ENCODE measurements around the gene TOM1L1. TPM values are rescaled to one million over a fixed set of nuclear protein-coding genes. Genes with fewer than 3 reads are reported as not detected.

Gene TOM1L1
- total and polyA plus RNA-seq, 2 donors from 2014 or later = 57.7 to 85.7 TPM

DNA sequence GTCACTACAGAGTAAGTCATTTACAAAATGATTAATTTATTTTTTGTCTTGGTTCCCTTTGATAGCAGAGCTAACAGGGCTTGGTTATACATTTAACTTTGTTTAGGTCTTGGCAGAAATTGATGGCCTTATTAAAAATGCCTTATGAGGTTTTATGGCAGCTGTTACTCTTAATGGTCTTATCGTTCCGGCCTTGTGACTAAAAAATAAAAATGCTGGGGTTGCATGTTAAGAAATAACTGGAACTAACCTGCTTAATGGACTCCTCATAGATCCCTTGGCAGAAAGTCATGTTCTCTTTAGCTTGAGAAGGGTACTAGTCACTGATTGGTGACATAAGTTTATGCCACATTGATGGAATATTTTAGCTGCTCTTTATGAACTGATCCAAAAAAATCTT lies 49.5 kb downstream of the TOM1L1 start:
- DNase-seq = peak in 1 of 5 donors; percentile 1
- Histone ChIP-seq H3K9me3 (ENCODE audit: control insufficient read depth in 2 of 3, insufficient read depth in 1 of 3, low read length in 3 of 3) (no peaks in the 10 kb centered on the region), H3K4me1 (ENCODE audit: control insufficient read depth in 2 of 3, insufficient read depth in 2 of 3, low read depth in 1 of 3, low read length in 3 of 3) (no peaks in the 10 kb centered on the region), H3K36me3 (ENCODE audit: control insufficient read depth in 2 of 3, insufficient read depth in 3 of 3, low read length in 3 of 3) (peaks cover 0 to 21% (median 4%) of the 10 kb centered on the region in 3 donors), H3K9ac (ENCODE audit: low read length in 3 of 3) (no peak overlapping the region), H3K27ac (ENCODE audit: low read depth in 2 of 2, low read length in 2 of 2) (no peak overlapping the region), H3K27me3 (ENCODE audit: control insufficient read depth, insufficient read depth, low read length) (no peaks in the 10 kb centered on the region), H3K4me3 (ENCODE audit: low read length in 3 of 3) (no peak overlapping the region)
- intact Hi-C loops (cut with DNase I) = no loop called here
- TF ChIP-seq, protein P1, sequence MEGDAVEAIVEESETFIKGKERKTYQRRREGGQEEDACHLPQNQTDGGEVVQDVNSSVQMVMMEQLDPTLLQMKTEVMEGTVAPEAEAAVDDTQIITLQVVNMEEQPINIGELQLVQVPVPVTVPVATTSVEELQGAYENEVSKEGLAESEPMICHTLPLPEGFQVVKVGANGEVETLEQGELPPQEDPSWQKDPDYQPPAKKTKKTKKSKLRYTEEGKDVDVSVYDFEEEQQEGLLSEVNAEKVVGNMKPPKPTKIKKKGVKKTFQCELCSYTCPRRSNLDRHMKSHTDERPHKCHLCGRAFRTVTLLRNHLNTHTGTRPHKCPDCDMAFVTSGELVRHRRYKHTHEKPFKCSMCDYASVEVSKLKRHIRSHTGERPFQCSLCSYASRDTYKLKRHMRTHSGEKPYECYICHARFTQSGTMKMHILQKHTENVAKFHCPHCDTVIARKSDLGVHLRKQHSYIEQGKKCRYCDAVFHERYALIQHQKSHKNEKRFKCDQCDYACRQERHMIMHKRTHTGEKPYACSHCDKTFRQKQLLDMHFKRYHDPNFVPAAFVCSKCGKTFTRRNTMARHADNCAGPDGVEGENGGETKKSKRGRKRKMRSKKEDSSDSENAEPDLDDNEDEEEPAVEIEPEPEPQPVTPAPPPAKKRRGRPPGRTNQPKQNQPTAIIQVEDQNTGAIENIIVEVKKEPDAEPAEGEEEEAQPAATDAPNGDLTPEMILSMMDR (IDR thresholded peaks at IDR 0.05; ENCODE audit: borderline replicate concordance, extremely low read depth, insufficient read depth) = no peak
- no peak for FAIRE-seq

DNA sequence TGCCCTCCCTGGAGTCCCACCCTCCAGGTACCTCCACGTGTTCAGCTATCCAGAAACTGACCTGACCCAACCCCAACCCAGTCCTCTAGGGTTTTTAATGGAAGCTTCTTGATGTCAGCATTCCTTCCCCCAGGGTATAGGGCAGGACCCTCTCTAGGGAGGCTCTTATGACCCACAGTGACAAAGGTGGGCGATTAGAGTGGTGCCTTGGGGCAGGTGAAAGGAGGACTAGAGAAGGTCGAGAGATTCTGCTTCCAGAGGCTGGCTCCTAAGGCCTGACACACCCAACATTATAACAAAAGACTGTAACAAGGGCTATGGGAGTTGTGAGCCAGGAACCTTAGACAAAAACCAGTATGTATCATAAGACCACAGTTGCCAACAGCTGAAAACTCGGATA lies 50.6 kb downstream of the TOM1L1 start:
- Histone ChIP-seq H3K4me3 (ENCODE audit: low read length in 3 of 3) (no peak overlapping the region), H3K36me3 (ENCODE audit: control insufficient read depth in 2 of 3, insufficient read depth in 3 of 3, low read length in 3 of 3) (peaks cover 0 to 31% (median 6%) of the 10 kb centered on the region in 3 donors)

DNA sequence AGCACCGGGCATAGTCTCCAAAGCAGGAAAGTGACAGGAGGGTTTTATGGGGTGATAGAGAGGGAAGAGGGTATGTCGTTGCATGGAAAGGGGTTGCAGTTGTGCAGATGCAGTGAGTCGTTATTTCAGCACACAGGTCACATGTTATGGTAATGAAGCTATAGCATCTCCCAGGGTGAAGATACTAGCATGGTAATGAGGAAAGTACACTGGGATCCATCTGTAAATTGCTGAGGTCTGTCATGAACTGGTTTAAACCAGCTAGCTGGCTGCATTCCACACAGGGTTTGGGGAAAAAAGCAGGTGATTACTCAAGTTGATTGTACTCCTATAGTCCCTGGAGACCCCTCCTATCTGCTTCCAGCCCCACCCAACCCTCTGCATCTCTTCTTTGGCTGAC lies 56.1 kb downstream of the TOM1L1 start:
- H3K27ac ChIP-seq (ENCODE audit: low read depth in 2 of 2, low read length in 2 of 2) = no peak overlapping the region
- H3K9ac ChIP-seq (ENCODE audit: low read length in 3 of 3) = no peak overlapping the region
- no peaks in the 10 kb centered on the region for H3K4me1 ChIP-seq (ENCODE audit: control insufficient read depth in 2 of 3, insufficient read depth in 2 of 3, low read depth in 1 of 3, low read length in 3 of 3)
- H3K9me3 ChIP-seq (ENCODE audit: control insufficient read depth in 2 of 3, insufficient read depth in 1 of 3, low read length in 3 of 3) = no peaks in the 10 kb centered on the region
- intact Hi-C loops (cut with DNase I) = no loop called here
- peaks cover 2 to 53% (median 16%) of the 10 kb centered on the region in 3 donors for H3K36me3 ChIP-seq (ENCODE audit: control insufficient read depth in 2 of 3, insufficient read depth in 3 of 3, low read length in 3 of 3)
- TF ChIP-seq, protein P1 (IDR thresholded peaks at IDR 0.05; ENCODE audit: borderline replicate concordance, extremely low read depth, insufficient read depth) = no peak
- DNase-seq = no peak
- no peak overlapping the region for H3K4me3 ChIP-seq (ENCODE audit: low read length in 3 of 3)
- FAIRE-seq = no peak
- no peaks in the 10 kb centered on the region for H3K27me3 ChIP-seq (ENCODE audit: control insufficient read depth, insufficient read depth, low read length)

More for the DNA sequence above, 50.6 kb downstream of the TOM1L1 start:
- H3K27ac ChIP-seq (ENCODE audit: low read depth in 2 of 2, low read length in 2 of 2) = no peak overlapping the region
- H3K4me1 ChIP-seq (ENCODE audit: control insufficient read depth in 2 of 3, insufficient read depth in 2 of 3, low read depth in 1 of 3, low read length in 3 of 3) = no peaks in the 10 kb centered on the region
- no peak overlapping the region for H3K9ac ChIP-seq (ENCODE audit: low read length in 3 of 3)
- H3K27me3 ChIP-seq (ENCODE audit: control insufficient read depth, insufficient read depth, low read length) = no peaks in the 10 kb centered on the region
- TF ChIP-seq, protein P1 (IDR thresholded peaks at IDR 0.05; ENCODE audit: borderline replicate concordance, extremely low read depth, insufficient read depth) = no peak
- DNase-seq (no peak), FAIRE-seq (no peak)
- intact Hi-C loops (cut with DNase I) = no loop called here
- H3K9me3 ChIP-seq (ENCODE audit: control insufficient read depth in 2 of 3, insufficient read depth in 1 of 3, low read length in 3 of 3) = no peaks in the 10 kb centered on the region

All from kidney (tissue), 14 donors.